Activated CD4-positive, alpha-beta T cell treated with anti-CD3 and anti-CD28 coated beads, Interleukin-2, amount 50 U/mL, for 48 hours (primary cell): ENCODE results near the gene APEX1.

Experiments
- DNase-seq, 2 experiments: peaks; one replicate each; pipeline ENCODE4 v3.0.0-alpha.2; 2020

The APEX1 gene

GRCh38 chr14:20454516-20455354 lies at the start of gene APEX1, which contains the start of gene OSGEP:
APEX1 (plus strand) TSS chr14:20455226; CDS start chr14:20455646, 420 bp downstream.
OSGEP (minus strand) TSS chr14:20454812; CDS start chr14:20454683, 129 bp downstream.
- DNase-seq, result peak; percentile 98

GRCh38 chr14:20409226-20409625 lies 45.8 kb upstream of the APEX1 start:
- no peak for DNase-seq

GRCh38 chr14:20412411-20412810 lies 42.6 kb upstream of the APEX1 start:
- no peak for DNase-seq

- peak; percentile 82 to 88 for DNase-seq
These were observed 41.9 kb upstream of the APEX1 start, which contains the start of gene TEP1 for GRCh38 chr14:20412876-20413743. TEP1 (minus strand) TSS chr14:20413501; CDS start chr14:20408439, 5,062 bp downstream.

GRCh38 chr14:20413744-20414082 lies 41.3 kb upstream of the APEX1 start:
- DNase-seq, result peak; percentile 28 to 45

- DNase-seq, result peak in 1 of 2 experiments; percentile 27
These were observed 39.2 kb upstream of the APEX1 start for GRCh38 chr14:20415782-20416206.

- DNase-seq, result no peak
These were observed 38.8 kb upstream of the APEX1 start for GRCh38 chr14:20416223-20416622.

- DNase-seq, result no peak
These were observed 37.5 kb upstream of the APEX1 start for GRCh38 chr14:20417250-20418186.

GRCh38 chr14:20418501-20418909 lies 36.5 kb upstream of the APEX1 start:
- no peak for DNase-seq

GRCh38 chr14:20419419-20419818 lies 35.6 kb upstream of the APEX1 start:
- DNase-seq, result no peak

GRCh38 chr14:20421267-20421666 lies 33.8 kb upstream of the APEX1 start:
- no peak for DNase-seq

GRCh38 chr14:20422886-20423285 lies 32.1 kb upstream of the APEX1 start:
- DNase-seq, result no peak

- no peak for DNase-seq
These were observed 30.2 kb upstream of the APEX1 start for GRCh38 chr14:20424851-20425250.

GRCh38 chr14:20427231-20428009 lies 27.6 kb upstream of the APEX1 start:
- no peak for DNase-seq

GRCh38 chr14:20428010-20428365 lies 27.0 kb upstream of the APEX1 start:
- no peak for DNase-seq

GRCh38 chr14:20428802-20429201 lies 26.2 kb upstream of the APEX1 start:
- no peak for DNase-seq

GRCh38 chr14:20429801-20430669 lies 25.0 kb upstream of the APEX1 start:
- no peak for DNase-seq

- DNase-seq, result no peak
These were observed 20.1 kb upstream of the APEX1 start for GRCh38 chr14:20434701-20435581.

GRCh38 chr14:20435582-20436362 lies 19.3 kb upstream of the APEX1 start, which contains the start of gene KLHL33:
KLHL33 (minus strand) TSS chr14:20436166; CDS start chr14:20435811, 355 bp downstream.
- DNase-seq, result no peak
